ENCODE measurements around the gene CISTR. TPM values are rescaled to one million over a fixed set of nuclear protein-coding genes. Genes with fewer than 3 reads are reported as not detected.

The CISTR gene
- total RNA-seq, 1 donor from 2014 or later, result not detected

DNA sequence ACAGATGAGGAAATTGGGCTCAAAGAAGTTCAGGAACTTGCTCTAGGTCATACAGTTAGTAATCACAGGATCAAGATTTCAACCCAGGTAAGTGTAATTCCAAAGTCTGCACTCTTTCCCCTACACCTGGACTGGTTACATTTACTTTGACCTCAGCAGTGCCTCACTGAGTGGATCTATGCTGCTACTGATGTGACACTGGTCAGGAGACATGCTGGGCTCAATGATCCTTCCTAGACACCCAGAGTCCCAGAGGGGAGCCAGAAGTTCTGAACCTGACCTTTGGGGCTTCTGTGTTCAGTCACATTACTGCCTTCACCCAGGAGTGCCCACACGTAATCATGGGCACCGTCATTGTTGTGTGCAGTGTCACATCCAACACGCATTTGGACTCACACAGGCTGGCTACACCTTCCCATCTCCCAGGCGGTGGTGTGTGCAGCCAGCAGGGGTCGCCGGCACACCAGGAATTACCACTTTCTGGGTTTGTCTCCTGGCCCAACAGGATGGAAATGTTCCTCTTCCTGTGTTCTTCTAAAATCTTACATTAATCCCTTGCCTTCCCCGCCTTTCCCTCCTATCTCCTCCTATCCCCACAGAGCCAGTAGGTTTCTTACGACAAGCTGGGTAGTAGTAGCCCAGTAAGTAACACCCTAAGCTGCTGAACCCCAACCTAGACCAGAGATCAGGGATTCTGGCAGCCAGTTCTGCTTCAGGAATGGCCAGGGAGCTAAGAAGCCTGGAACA is 50.1 kb downstream of the CISTR start:
- no peaks in the 10 kb centered on the region for H3K36me3 Mint-ChIP-seq (ENCODE audit: unreplicated experiment)
- peak; percentile 90 for DNase-seq (ENCODE audit: extremely low spot score, unreplicated experiment)
- no peak overlapping the region for H3K4me3 Mint-ChIP-seq (ENCODE audit: unreplicated experiment)
- TF ChIP-seq, protein P1, sequence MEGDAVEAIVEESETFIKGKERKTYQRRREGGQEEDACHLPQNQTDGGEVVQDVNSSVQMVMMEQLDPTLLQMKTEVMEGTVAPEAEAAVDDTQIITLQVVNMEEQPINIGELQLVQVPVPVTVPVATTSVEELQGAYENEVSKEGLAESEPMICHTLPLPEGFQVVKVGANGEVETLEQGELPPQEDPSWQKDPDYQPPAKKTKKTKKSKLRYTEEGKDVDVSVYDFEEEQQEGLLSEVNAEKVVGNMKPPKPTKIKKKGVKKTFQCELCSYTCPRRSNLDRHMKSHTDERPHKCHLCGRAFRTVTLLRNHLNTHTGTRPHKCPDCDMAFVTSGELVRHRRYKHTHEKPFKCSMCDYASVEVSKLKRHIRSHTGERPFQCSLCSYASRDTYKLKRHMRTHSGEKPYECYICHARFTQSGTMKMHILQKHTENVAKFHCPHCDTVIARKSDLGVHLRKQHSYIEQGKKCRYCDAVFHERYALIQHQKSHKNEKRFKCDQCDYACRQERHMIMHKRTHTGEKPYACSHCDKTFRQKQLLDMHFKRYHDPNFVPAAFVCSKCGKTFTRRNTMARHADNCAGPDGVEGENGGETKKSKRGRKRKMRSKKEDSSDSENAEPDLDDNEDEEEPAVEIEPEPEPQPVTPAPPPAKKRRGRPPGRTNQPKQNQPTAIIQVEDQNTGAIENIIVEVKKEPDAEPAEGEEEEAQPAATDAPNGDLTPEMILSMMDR (IDR thresholded peaks at IDR 0.05), result peak; percentile 96
- peaks cover 88% of the 10 kb centered on the region for H3K27me3 Mint-ChIP-seq (ENCODE audit: unreplicated experiment)
- H3K27ac Mint-ChIP-seq (ENCODE audit: unreplicated experiment), result no peak overlapping the region
- peaks cover 1% of the 10 kb centered on the region for H3K4me1 Mint-ChIP-seq (ENCODE audit: unreplicated experiment)
- no peaks in the 10 kb centered on the region for H3K9me3 Mint-ChIP-seq (ENCODE audit: unreplicated experiment)

DNA sequence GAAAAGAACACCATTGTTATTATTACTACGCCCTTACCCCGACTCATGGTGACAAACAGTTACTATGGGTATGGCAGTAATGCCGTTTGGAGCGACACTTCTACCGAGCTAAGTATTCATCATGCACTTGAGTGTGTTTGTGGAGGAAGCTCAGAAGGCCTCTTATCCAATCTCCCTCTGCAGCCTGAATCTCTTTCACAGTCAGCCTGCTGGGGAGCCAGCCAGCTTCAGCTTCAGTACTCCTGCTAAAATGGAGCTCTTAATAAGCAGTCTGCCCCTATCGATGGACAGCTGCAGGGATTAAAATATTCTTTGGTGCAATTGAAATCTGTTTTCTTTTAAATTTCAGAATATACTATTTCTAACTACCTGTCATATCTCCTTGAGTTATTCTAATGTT is 51.2 kb downstream of the CISTR start:
- H3K27me3 Mint-ChIP-seq (ENCODE audit: unreplicated experiment), result peaks cover 84% of the 10 kb centered on the region

DNA sequence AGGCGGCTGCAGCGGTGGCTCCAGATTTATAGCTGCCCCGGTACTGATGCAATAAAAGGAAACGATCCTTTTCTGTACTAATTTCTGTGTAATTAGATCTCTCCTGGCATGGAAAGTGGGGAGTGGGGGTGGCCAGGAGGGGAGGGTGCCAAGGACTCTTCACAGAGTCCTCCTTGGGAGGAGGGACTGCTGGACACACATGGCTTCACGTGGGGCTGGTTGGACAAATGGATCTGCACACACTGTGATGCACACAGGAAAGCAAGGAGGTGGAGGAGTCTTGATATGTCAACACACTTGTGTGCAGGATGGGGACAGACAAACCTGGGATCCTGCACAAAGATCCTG is 52.1 kb downstream of the CISTR start:
- H3K4me3 Mint-ChIP-seq (ENCODE audit: unreplicated experiment), result no peak overlapping the region

More for the DNA sequence above, 51.2 kb downstream of the CISTR start:
- no peaks in the 10 kb centered on the region for H3K9me3 Mint-ChIP-seq (ENCODE audit: unreplicated experiment)
- H3K4me3 Mint-ChIP-seq (ENCODE audit: unreplicated experiment), result no peak overlapping the region
- TF ChIP-seq, protein P1 (IDR thresholded peaks at IDR 0.05), result no peak
- DNase-seq (ENCODE audit: extremely low spot score, unreplicated experiment), result no peak
- H3K27ac Mint-ChIP-seq (ENCODE audit: unreplicated experiment), result no peak overlapping the region
- H3K36me3 Mint-ChIP-seq (ENCODE audit: unreplicated experiment), result no peaks in the 10 kb centered on the region
- peaks cover 12% of the 10 kb centered on the region for H3K4me1 Mint-ChIP-seq (ENCODE audit: unreplicated experiment)

DNA sequence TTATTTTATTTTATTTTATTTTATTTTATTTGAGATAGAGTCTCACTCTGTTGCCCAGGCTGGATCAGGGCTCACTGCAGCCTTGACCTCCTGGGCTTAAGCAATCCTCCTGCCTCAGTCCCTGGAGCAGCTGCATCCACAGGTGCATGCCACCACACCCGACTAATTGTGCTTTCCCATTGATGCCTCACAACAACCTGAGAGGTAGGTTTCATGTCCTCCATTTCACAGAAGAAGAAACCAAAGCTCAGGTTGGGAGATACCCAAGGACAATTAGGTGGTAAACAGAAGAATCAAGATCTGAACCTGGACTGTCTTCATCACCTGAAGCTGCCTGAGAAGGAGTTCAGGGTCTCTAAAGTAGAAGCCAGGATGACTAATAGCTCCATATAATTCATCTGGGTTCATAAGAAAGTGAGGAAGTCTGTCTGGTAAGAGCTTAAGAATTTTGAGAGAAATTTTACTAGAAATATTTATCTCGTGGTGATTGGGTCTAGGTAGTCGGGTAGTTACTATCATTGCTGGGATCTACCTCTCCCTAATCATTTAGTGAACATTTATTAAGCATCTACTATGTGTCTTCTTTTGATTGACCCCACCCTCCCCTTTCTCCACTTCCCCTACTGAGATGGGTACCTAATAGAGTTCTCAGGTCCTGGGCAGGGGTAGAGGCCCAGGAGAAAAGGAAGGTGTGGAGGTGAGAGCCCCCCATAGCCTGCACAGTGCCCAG is 52.7 kb downstream of the CISTR start:
- Mint-ChIP-seq H3K9me3 (ENCODE audit: unreplicated experiment) (no peaks in the 10 kb centered on the region), H3K36me3 (ENCODE audit: unreplicated experiment) (no peaks in the 10 kb centered on the region), H3K27me3 (ENCODE audit: unreplicated experiment) (peaks cover 85% of the 10 kb centered on the region), H3K4me1 (ENCODE audit: unreplicated experiment) (peaks cover 19% of the 10 kb centered on the region), H3K27ac (ENCODE audit: unreplicated experiment) (no peak overlapping the region), H3K4me3 (ENCODE audit: unreplicated experiment) (no peak overlapping the region)
- TF ChIP-seq, protein P1 (IDR thresholded peaks at IDR 0.05), result no peak
- DNase-seq (ENCODE audit: extremely low spot score, unreplicated experiment), result no peak

More for the DNA sequence above, 52.1 kb downstream of the CISTR start:
- Mint-ChIP-seq H3K27me3 (ENCODE audit: unreplicated experiment) (peaks cover 85% of the 10 kb centered on the region), H3K4me1 (ENCODE audit: unreplicated experiment) (peaks cover 19% of the 10 kb centered on the region), H3K9me3 (ENCODE audit: unreplicated experiment) (no peaks in the 10 kb centered on the region), H3K36me3 (ENCODE audit: unreplicated experiment) (no peaks in the 10 kb centered on the region), H3K27ac (ENCODE audit: unreplicated experiment) (no peak overlapping the region)
- TF ChIP-seq, protein P1 (IDR thresholded peaks at IDR 0.05), result no peak
- DNase-seq (ENCODE audit: extremely low spot score, unreplicated experiment), result no peak

DNA sequence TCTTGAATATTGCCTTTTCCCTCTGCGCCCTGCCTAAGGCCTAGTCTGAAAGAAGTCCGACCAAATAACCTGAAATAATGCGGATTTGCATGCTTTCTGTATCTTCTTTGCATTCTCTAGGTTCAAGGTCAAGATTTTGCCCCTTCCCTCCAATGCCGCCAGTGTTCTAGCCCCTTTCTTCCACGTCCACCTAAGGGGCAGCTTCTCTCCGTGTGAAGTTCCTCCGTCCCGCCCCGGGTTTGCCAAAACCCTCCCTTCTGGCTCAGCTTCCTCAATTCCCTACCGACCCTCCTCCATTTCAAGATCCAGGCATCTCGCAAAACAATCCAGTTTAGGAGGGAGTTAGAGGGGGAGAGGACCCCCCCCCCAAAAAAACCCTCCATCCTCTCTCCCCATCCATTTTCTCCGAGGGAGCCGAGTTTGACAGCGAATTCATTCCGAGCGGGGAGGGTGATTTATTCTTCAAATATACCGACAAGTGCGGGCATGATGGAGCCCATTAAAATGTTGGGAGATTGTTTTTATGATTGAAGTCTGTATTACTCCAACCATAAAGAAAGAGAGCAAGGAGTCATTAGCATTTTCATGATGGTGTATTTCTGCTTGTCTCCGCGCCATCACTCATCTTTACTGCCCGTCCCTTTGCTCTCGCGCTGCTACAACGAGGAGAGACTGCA is 55.0 kb downstream of the CISTR start:
- Mint-ChIP-seq H3K9me3 (ENCODE audit: unreplicated experiment) (no peaks in the 10 kb centered on the region), H3K36me3 (ENCODE audit: unreplicated experiment) (no peaks in the 10 kb centered on the region), H3K27me3 (ENCODE audit: unreplicated experiment) (peaks cover 72% of the 10 kb centered on the region), H3K27ac (ENCODE audit: unreplicated experiment) (no peak overlapping the region), H3K4me1 (ENCODE audit: unreplicated experiment) (peaks cover 19% of the 10 kb centered on the region), H3K4me3 (ENCODE audit: unreplicated experiment) (peak overlapping the region; percentile 57)
- TF ChIP-seq, protein P1 (IDR thresholded peaks at IDR 0.05), result no peak
- no peak for DNase-seq (ENCODE audit: extremely low spot score, unreplicated experiment)

Data from osteocyte (in vitro differentiated cells).